SK-N-SH treated with all-trans-retinoic acid at 6 μM for 48 hours (cell line): ENCODE results near the gene SPTLC1.

Experiments
- ATAC-seq: fragments of 200-7000 bp; cut with Tn5 transposase; 3 replicates; pipeline ENCODE4 v1.9.1; 2020; ENCODE audit warnings: mild to moderate bottlenecking, moderate library complexity
- ARNTL ChIP-seq: fragments of 450-650 bp; formaldehyde crosslinking; IDR thresholded peaks from 2 replicates; pipeline ENCODE4 v1.5.0; 2020; ENCODE audit warnings: low read depth, mild to moderate bottlenecking, moderate library complexity, borderline replicate concordance
- BACH2 ChIP-seq: fragments of 250-450 bp; sonication (Bioruptor Pico); IDR thresholded peaks from 2 replicates; pipeline ENCODE4 v1.9.0; 2021; ENCODE audit warnings: mild to moderate bottlenecking, borderline replicate concordance
- CSDC2 ChIP-seq: fragments of 250-450 bp; sonication (Bioruptor Pico); IDR thresholded peaks from 2 replicates; pipeline ENCODE4 v1.5.0; 2020; ENCODE audit warnings: mild to moderate bottlenecking, moderate library complexity
- ESRRG ChIP-seq: fragments of 250-450 bp; sonication (Bioruptor Pico); IDR thresholded peaks from 2 replicates; pipeline ENCODE4 v1.6.1; 2021; ENCODE audit warnings: mild to moderate bottlenecking
- GLIS3 ChIP-seq: fragments of 250-450 bp; sonication (Bioruptor Pico); IDR thresholded peaks from 2 replicates; pipeline ENCODE4 v1.5.0; 2020; ENCODE audit warnings: mild to moderate bottlenecking, moderate library complexity
- OSR1 ChIP-seq: fragments of 250-450 bp; sonication (Bioruptor Pico); IDR thresholded peaks from 2 replicates; pipeline ENCODE4 v1.8.0; 2022; ENCODE audit warnings: moderate library complexity, mild to moderate bottlenecking, inconsistent platforms
- RARB ChIP-seq: fragments of 250-450 bp; sonication (Bioruptor Pico); IDR thresholded peaks from 2 replicates; pipeline ENCODE4 v1.8.0; 2021; ENCODE audit warnings: mild to moderate bottlenecking, moderate library complexity
- SNAI2 ChIP-seq: fragments of 250-450 bp; sonication (Bioruptor Pico); IDR thresholded peaks from 2 replicates; pipeline ENCODE4 v1.5.0; 2020; ENCODE audit warnings: mild to moderate bottlenecking, moderate library complexity
- TCF4 ChIP-seq: fragments of 250-450 bp; sonication (Bioruptor Pico); IDR thresholded peaks from 2 replicates; pipeline ENCODE4 v1.8.0; 2021; ENCODE audit warnings: mild to moderate bottlenecking, moderate library complexity, borderline replicate concordance
- TOX ChIP-seq: fragments of 250-450 bp; sonication (Bioruptor Pico); IDR thresholded peaks from 2 replicates; pipeline ENCODE4 v1.8.0; 2021; ENCODE audit warnings: mild to moderate bottlenecking, moderate library complexity, borderline replicate concordance
- ZC3H10 ChIP-seq: fragments of 250-450 bp; sonication (Bioruptor Pico); IDR thresholded peaks from 2 replicates; pipeline ENCODE4 v1.5.1; 2021; ENCODE audit warnings: mild to moderate bottlenecking, moderate library complexity
- ZFP3 ChIP-seq: fragments of 250-450 bp; sonication (Bioruptor Pico); IDR thresholded peaks from 2 replicates; pipeline ENCODE4 v1.5.0; 2020; ENCODE audit warnings: mild to moderate bottlenecking, moderate library complexity
- ZFP30 ChIP-seq: fragments of 450-650 bp; formaldehyde crosslinking; IDR thresholded peaks from 2 replicates; pipeline ENCODE4 v1.5.0; 2022; ENCODE audit warnings: mild to moderate bottlenecking, moderate library complexity
- ZNF565 ChIP-seq: fragments of 450-650 bp; formaldehyde crosslinking; conservative IDR thresholded peaks from 2 replicates; pipeline ENCODE4 v1.5.0; 2020; ENCODE audit warnings: low read depth, mild to moderate bottlenecking, moderate library complexity
- ZNF70 ChIP-seq: fragments of 450-650 bp; formaldehyde crosslinking; IDR thresholded peaks from 2 replicates; pipeline ENCODE4 v1.5.0; 2020; ENCODE audit warnings: mild to moderate bottlenecking, moderate library complexity
- ZNF8 ChIP-seq: fragments of 450-650 bp; formaldehyde crosslinking; IDR thresholded peaks from 2 replicates; pipeline ENCODE4 v1.5.0; 2020; ENCODE audit warnings: mild to moderate bottlenecking, moderate library complexity
- TF ChIP-seq, protein P1 (sequence below): fragments of 250-450 bp; sonication (Bioruptor Pico); IDR thresholded peaks from 2 replicates; pipeline ENCODE4 v1.8.0; 2020; ENCODE audit warnings: mild to moderate bottlenecking, moderate library complexity, borderline replicate concordance
- TF ChIP-seq, protein P2 (sequence below): fragments of 250-450 bp; sonication (Bioruptor Pico); IDR thresholded peaks from 2 replicates; pipeline ENCODE4 v1.5.0; 2020; ENCODE audit warnings: mild to moderate bottlenecking, moderate library complexity
- TF ChIP-seq, protein P3 (sequence below): fragments of 250-450 bp; sonication (Bioruptor Pico); IDR thresholded peaks from 2 replicates; pipeline ENCODE4 v1.8.0; 2021; ENCODE audit warnings: low read depth, mild to moderate bottlenecking, moderate library complexity, borderline replicate concordance
- TF ChIP-seq, protein P4 (sequence below): fragments of 250-450 bp; sonication (Bioruptor Pico); IDR thresholded peaks from 2 replicates; pipeline ENCODE4 v1.5.1; 2021; ENCODE audit warnings: mild to moderate bottlenecking, moderate library complexity

SPTLC1 gene

DNA sequence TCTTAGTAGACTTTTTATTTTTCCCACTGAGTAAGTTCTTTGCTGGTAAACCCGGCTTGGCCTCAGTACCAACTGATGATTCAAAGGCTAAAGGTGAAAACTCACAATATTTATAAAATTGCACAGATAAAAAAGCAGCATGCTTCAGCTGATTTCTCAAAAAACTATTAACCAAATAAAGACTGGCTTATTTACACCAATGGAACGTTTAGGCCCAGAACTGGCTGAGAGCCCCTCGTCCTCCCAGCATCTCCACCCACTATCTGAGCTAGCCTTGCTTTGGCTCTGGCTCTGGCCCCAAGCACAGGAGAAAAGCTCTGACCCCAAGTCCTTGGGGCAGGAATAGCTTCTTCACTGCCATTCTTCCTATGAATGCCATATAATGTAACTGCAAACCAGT, 68.5 kb downstream of the SPTLC1 start:
- no peak for ATAC-seq
- no peak for TF ChIP-seq RARB
- TF ChIP-seq, protein P1, sequence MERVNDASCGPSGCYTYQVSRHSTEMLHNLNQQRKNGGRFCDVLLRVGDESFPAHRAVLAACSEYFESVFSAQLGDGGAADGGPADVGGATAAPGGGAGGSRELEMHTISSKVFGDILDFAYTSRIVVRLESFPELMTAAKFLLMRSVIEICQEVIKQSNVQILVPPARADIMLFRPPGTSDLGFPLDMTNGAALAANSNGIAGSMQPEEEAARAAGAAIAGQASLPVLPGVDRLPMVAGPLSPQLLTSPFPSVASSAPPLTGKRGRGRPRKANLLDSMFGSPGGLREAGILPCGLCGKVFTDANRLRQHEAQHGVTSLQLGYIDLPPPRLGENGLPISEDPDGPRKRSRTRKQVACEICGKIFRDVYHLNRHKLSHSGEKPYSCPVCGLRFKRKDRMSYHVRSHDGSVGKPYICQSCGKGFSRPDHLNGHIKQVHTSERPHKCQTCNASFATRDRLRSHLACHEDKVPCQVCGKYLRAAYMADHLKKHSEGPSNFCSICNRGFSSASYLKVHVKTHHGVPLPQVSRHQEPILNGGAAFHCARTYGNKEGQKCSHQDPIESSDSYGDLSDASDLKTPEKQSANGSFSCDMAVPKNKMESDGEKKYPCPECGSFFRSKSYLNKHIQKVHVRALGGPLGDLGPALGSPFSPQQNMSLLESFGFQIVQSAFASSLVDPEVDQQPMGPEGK (CRISPR knock-in tag): no peak
- no peak for TF ChIP-seq TCF4 (CRISPR knock-in tag)
- no peak for TF ChIP-seq SNAI2 (CRISPR knock-in tag)
- no peak for TF ChIP-seq ZNF8
- TF ChIP-seq TOX: no peak
- TF ChIP-seq ARNTL (CRISPR knock-in tag): no peak
- TF ChIP-seq, protein P2, sequence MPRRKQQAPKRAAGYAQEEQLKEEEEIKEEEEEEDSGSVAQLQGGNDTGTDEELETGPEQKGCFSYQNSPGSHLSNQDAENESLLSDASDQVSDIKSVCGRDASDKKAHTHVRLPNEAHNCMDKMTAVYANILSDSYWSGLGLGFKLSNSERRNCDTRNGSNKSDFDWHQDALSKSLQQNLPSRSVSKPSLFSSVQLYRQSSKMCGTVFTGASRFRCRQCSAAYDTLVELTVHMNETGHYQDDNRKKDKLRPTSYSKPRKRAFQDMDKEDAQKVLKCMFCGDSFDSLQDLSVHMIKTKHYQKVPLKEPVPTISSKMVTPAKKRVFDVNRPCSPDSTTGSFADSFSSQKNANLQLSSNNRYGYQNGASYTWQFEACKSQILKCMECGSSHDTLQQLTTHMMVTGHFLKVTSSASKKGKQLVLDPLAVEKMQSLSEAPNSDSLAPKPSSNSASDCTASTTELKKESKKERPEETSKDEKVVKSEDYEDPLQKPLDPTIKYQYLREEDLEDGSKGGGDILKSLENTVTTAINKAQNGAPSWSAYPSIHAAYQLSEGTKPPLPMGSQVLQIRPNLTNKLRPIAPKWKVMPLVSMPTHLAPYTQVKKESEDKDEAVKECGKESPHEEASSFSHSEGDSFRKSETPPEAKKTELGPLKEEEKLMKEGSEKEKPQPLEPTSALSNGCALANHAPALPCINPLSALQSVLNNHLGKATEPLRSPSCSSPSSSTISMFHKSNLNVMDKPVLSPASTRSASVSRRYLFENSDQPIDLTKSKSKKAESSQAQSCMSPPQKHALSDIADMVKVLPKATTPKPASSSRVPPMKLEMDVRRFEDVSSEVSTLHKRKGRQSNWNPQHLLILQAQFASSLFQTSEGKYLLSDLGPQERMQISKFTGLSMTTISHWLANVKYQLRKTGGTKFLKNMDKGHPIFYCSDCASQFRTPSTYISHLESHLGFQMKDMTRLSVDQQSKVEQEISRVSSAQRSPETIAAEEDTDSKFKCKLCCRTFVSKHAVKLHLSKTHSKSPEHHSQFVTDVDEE (CRISPR knock-in tag): no peak
- TF ChIP-seq ZC3H10 (CRISPR knock-in tag): no peak
- TF ChIP-seq, protein P3, sequence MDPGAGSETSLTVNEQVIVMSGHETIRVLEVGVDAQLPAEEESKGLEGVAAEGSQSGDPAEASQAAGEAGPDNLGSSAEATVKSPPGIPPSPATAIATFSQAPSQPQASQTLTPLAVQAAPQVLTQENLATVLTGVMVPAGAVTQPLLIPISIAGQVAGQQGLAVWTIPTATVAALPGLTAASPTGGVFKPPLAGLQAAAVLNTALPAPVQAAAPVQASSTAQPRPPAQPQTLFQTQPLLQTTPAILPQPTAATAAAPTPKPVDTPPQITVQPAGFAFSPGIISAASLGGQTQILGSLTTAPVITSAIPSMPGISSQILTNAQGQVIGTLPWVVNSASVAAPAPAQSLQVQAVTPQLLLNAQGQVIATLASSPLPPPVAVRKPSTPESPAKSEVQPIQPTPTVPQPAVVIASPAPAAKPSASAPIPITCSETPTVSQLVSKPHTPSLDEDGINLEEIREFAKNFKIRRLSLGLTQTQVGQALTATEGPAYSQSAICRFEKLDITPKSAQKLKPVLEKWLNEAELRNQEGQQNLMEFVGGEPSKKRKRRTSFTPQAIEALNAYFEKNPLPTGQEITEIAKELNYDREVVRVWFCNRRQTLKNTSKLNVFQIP (CRISPR knock-in tag): no peak
- no peak for TF ChIP-seq CSDC2
- no peak for TF ChIP-seq ESRRG (CRISPR knock-in tag)
- no peak for TF ChIP-seq BACH2 (CRISPR knock-in tag)
- TF ChIP-seq ZFP30 (CRISPR knock-in tag): no peak

DNA sequence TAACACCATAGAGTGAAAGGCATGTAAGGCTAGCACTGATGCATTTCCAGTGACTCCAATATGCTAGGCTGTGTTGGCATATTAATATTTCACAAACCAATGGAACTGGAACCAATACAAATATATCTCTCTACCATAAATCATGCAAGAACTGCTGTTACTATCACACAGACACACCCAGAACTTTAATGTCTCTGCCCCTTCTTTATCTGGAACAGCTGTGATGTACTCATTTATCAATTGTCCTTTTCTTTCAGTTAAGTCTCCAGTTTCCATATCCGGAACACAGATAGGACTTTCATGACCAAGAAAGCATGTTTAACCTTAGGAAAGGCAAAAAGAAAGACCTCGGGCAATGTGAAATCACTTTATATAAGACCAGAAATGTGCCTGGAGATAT, 70.3 kb downstream of the SPTLC1 start:
- TF ChIP-seq GLIS3: no peak

DNA sequence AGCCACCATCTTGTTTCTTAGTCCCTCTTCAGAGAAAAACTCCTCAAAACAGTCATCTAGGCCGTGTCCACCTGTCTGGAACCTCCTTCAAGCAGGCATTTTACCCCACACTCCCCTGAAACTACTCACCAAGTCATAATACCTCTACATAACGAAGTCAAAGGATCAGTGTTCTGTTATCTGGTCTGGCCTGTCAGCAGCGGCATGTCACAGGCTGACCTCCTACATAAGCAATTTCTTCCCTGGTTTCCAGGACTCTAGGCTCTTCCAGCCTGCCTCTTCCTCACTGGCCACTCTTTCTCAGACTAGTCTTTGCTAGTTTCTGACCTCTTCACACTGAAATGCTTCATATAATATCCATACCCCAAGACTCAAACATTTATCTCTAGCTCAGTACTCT, 72.2 kb downstream of the SPTLC1 start:
- ATAC-seq: no peak
- TF ChIP-seq RARB (no peak), ZNF70 (no peak), OSR1 (CRISPR knock-in tag) (no peak), TOX (no peak), ZNF565 (CRISPR knock-in tag) (no peak), ESRRG (CRISPR knock-in tag) (no peak), ZFP3 (CRISPR knock-in tag) (no peak), ZFP30 (CRISPR knock-in tag) (no peak), ZC3H10 (CRISPR knock-in tag) (no peak), BACH2 (CRISPR knock-in tag) (no peak), ARNTL (CRISPR knock-in tag) (no peak), ZNF8 (no peak)
- TF ChIP-seq, protein P1 (CRISPR knock-in tag): no peak
- TF ChIP-seq, protein P4, sequence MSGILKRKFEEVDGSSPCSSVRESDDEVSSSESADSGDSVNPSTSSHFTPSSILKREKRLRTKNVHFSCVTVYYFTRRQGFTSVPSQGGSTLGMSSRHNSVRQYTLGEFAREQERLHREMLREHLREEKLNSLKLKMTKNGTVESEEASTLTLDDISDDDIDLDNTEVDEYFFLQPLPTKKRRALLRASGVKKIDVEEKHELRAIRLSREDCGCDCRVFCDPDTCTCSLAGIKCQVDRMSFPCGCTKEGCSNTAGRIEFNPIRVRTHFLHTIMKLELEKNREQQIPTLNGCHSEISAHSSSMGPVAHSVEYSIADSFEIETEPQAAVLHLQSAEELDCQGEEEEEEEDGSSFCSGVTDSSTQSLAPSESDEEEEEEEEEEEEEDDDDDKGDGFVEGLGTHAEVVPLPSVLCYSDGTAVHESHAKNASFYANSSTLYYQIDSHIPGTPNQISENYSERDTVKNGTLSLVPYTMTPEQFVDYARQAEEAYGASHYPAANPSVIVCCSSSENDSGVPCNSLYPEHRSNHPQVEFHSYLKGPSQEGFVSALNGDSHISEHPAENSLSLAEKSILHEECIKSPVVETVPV: no peak
- TF ChIP-seq, protein P3 (CRISPR knock-in tag): no peak
- TF ChIP-seq, protein P2 (CRISPR knock-in tag): no peak

More for the DNA sequence above, 70.3 kb downstream of the SPTLC1 start:
- ATAC-seq: no peak
